OCI-LY1 (cell line): ENCODE data around the gene DVL1.

ENCODE experiments used
- CTCF ChIP-seq: fragments of 200-600 bp; sonication (generic), shearing (Covaris generic); IDR thresholded peaks from 2 replicates; pipeline ENCODE4 v1.5.1; 2017; ENCODE audit warnings: mild to moderate bottlenecking, antibody characterized with exemption, low read length, moderate library complexity, mixed read lengths
- EZH2 ChIP-seq: fragments of 200-600 bp; sonication (generic), shearing (Covaris generic); IDR thresholded peaks from 2 replicates; pipeline ENCODE4 v1.8.0; 2017; ENCODE audit warnings: borderline replicate concordance, mixed run types, mild to moderate bottlenecking, antibody characterized with exemption, low read length, moderate library complexity, mixed read lengths

- TF ChIP-seq CTCF (no peak), EZH2 (no peak)
These were observed 32.1 kb upstream of the DVL1 start for GRCh38 chr1:1381294-1381693.
